Measurements from ENCODE around the gene C17orf113.

GRCh38 chr17:41998497-41998896, 51.9 kb downstream of the C17orf113 start:
- TF ChIP-seq POLR2AphosphoS5 (IDR thresholded peaks at IDR 0.05; ENCODE audit: borderline replicate concordance, low read depth, low read length) (no peak), EZH2 (IDR thresholded peaks at IDR 0.05) (no peak)
